HepG2 (cell line): ENCODE data around the gene TCOF1. TPM values are rescaled to one million over a fixed set of nuclear protein-coding genes. Genes with fewer than 3 reads are reported as not detected.

Experiments
- ATAC-seq: fragments of 200-7000 bp; cut with Tn5 transposase; 3 replicates; pipeline ENCODE4 v1.9.1; 2020; ENCODE audit warnings: mild to moderate bottlenecking, moderate library complexity
- BruUV-seq: library from RNA; stranded (reverse); fragments of 400-500 nt; replicated peaks from 2 replicates; lab custom pipeline; 2021; lab: Mats Ljungman, UMichigan
- CTCF ChIA-PET: fragments of 300-600 bp; formaldehyde crosslinking; extraction: SDS; loops from one replicate; lab custom pipeline; 2021; ENCODE audit warnings: low total read pairs, inconsistent platforms, low intra/inter-chr PET ratio; lab: Yijun Ruan, JAX
- POLR2A ChIA-PET: fragments of 350-600 bp; sonication (Branson Sonifier 250); formaldehyde crosslinking; loops from one replicate; lab custom pipeline; 2020; ENCODE audit warnings: antibody characterized with exemption, inconsistent platforms; lab: Yijun Ruan, JAX
- DNase-seq: peaks from one replicate; pipeline ENCODE4 v3.0.0-alpha.2; 2015; ENCODE audit warnings: low spot score
- FAIRE-seq: peaks from 3 replicates; lab custom pipeline; 2011; peaks lifted over from hg19 to GRCh38; lab: Jason Lieb, UNC
- H2AFZ ChIP-seq: one replicate; pipeline ENCODE4 v1.6.1; 2011; ENCODE audit warnings: low read length, inconsistent platforms
- H3K27ac ChIP-seq: fragments of 300-600 bp; 3 replicates; pipeline ENCODE4 v1.8.0; 2011; ENCODE audit warnings: mixed run types, mild to moderate bottlenecking, mixed read lengths, low read length, inconsistent platforms; ENCODE audit not compliant: insufficient read depth; ENCODE audit errors: extremely low read length
- H3K27me3 ChIP-seq, 2 experiments: fragments of 200-600 bp in 1 of 2; 2 replicates in 1 of 2; 3 replicates in 1 of 2; pipeline versions ENCODE4 v1.6.0 to v1.8.0; 2011; ENCODE audit warnings: low read length in 2 of 2, mild to moderate bottlenecking in 2 of 2, moderate library complexity in 2 of 2, inconsistent platforms in 1 of 2; ENCODE audit not compliant: insufficient read depth in 2 of 2, control insufficient read depth in 1 of 2
- H3K36me3 ChIP-seq, 2 experiments: fragments of 200-600 bp in 1 of 2; replicated peaks in 1 of 2; 2 replicates in 1 of 2; 3 replicates in 1 of 2; pipeline versions ENCODE4 v1.5.1 to v1.8.0; 2011; ENCODE audit warnings: low read length in 2 of 2, inconsistent platforms in 1 of 2; ENCODE audit not compliant: insufficient read depth in 2 of 2, control insufficient read depth in 1 of 2
- H3K4me1 ChIP-seq: 2 replicates; pipeline ENCODE4 v1.5.1; 2012; ENCODE audit warnings: low read length, inconsistent platforms; ENCODE audit not compliant: insufficient read depth
- H3K4me2 ChIP-seq: 2 replicates; pipeline ENCODE4 v1.6.0; 2011; ENCODE audit warnings: low read depth, low read length, inconsistent platforms
- H3K4me3 ChIP-seq, 3 experiments: fragments of 200-600 bp in 1 of 3; sonication (generic), shearing (Covaris generic) in 1 of 3; replicated peaks in 1 of 3; 2 replicates each; pipeline ENCODE4 v1.5.1; 2011 to 2016; ENCODE audit warnings: low read length in 3 of 3, inconsistent platforms in 2 of 3, low read depth in 2 of 3, mild to moderate bottlenecking in 2 of 3, control low read depth in 1 of 3, mixed read lengths in 1 of 3; ENCODE audit not compliant: insufficient read depth in 1 of 3
- H3K79me2 ChIP-seq: one replicate; pipeline ENCODE4 v1.6.1; 2011; ENCODE audit warnings: low read length, inconsistent platforms; ENCODE audit not compliant: insufficient read depth
- H3K9ac ChIP-seq: 2 replicates; pipeline ENCODE4 v1.6.0; 2011; ENCODE audit warnings: mild to moderate bottlenecking, low read depth, low read length, inconsistent platforms; ENCODE audit not compliant: insufficient read depth
- H3K9me3 ChIP-seq: 2 replicates; pipeline ENCODE4 v1.5.1; 2012; ENCODE audit warnings: mild to moderate bottlenecking, low read length
- H4K20me1 ChIP-seq: 2 replicates; pipeline ENCODE4 v1.6.0; 2011; ENCODE audit warnings: inconsistent platforms, mild to moderate bottlenecking, low read length, moderate library complexity; ENCODE audit not compliant: insufficient read depth
- AHR ChIP-seq: IDR thresholded peaks from 2 replicates; pipeline ENCODE4 v1.6.1; 2018; ENCODE audit warnings: missing genetic modification reagents, missing compliant biosample characterization
- BORCS8-MEF2B ChIP-seq: sonication (generic); formaldehyde crosslinking; IDR thresholded peaks from 2 replicates; pipeline ENCODE4 v1.8.0; 2022; ENCODE audit warnings: mild to moderate bottlenecking, missing genetic modification reagents
- CBX2 ChIP-seq, 2 experiments: fragments of 200-600 bp in 1 of 2; sonication (generic); formaldehyde crosslinking in 1 of 2; IDR thresholded peaks; 2 replicates each; pipeline versions ENCODE4 v1.7.0 to v1.8.1; 2018 to 2022; ENCODE audit warnings: low read depth in 2 of 2, low read length in 1 of 2, mild to moderate bottlenecking in 1 of 2, missing genetic modification reagents in 1 of 2
- NFKB2 ChIP-seq: sonication (generic); formaldehyde crosslinking; IDR thresholded peaks from 2 replicates; pipeline ENCODE4 v1.4.0; 2020; ENCODE audit warnings: missing genetic modification reagents, borderline replicate concordance
- REL ChIP-seq: sonication (generic); formaldehyde crosslinking; conservative IDR thresholded peaks from 2 replicates; pipeline ENCODE4 v1.8.0; 2022; ENCODE audit warnings: mild to moderate bottlenecking, missing genetic modification reagents, moderate library complexity
- SRY ChIP-seq: sonication (generic); formaldehyde crosslinking; IDR thresholded peaks from 2 replicates; pipeline ENCODE4 v1.8.0; 2022; ENCODE audit warnings: mild to moderate bottlenecking, missing genetic modification reagents
- ZEB1 ChIP-seq: IDR thresholded peaks from 2 replicates; pipeline ENCODE4 v1.6.1; 2012; ENCODE audit warnings: mild to moderate bottlenecking, low read depth, inconsistent platforms; ENCODE audit not compliant: insufficient replicate concordance
- ZNF180 ChIP-seq: sonication (generic); formaldehyde crosslinking; IDR thresholded peaks from 2 replicates; pipeline ENCODE4 v1.4.0; 2020; ENCODE audit warnings: low read depth, missing genetic modification reagents, borderline replicate concordance
- ZNF224 ChIP-seq: sonication (generic); formaldehyde crosslinking; IDR thresholded peaks from 2 replicates; pipeline ENCODE4 v1.5.0; 2020; ENCODE audit warnings: mild to moderate bottlenecking, missing genetic modification reagents
- ZNF382 ChIP-seq: sonication (generic); formaldehyde crosslinking; IDR thresholded peaks from 2 replicates; pipeline ENCODE4 v1.5.0; 2020; ENCODE audit warnings: missing genetic modification reagents, mild to moderate bottlenecking, borderline replicate concordance
- WGBS: methylation state at CpG from one replicate; pipeline ENCODE4 v1.1.6; 2017; ENCODE audit warnings: low lambda C conversion rate; 5-methylcytosine and 5-hydroxymethylcytosine counted together
- in situ Hi-C: cut with HindIII; loops from 2 replicates; pipeline ENCODE4 v1.10.0; 2017; ENCODE audit warnings: low pct_unique_long_range_greater_than_20kb; ENCODE audit not compliant: extremely low pct_ligation_motif_present
- intact Hi-C: fragments of 100-400 bp; cut with micrococcal nuclease; formaldehyde crosslinking; loops from one replicate; pipeline ENCODE4 v1.10.0; 2022; ENCODE audit not compliant: unreplicated experiment
- polyA plus RNA-seq, 8 experiments: library from polyadenylated mRNA; depleted of rRNA in 3 of 8; stranded (reverse) in 7 of 8; unstranded in 1 of 8; fragments of >200 nt; fragmentation: Illumina TruSeq in 4 of 8; extraction: Trizol in 4 of 8; gene quantifications; 2 replicates each; pipeline versions ENCODE4 v1.2.1 to v1.2.3, GENCODE V29; 2011 to 2016; ENCODE audit warnings: low read depth in 4 of 8, missing spikeins in 1 of 8, mixed read lengths in 1 of 8; ENCODE audit not compliant: insufficient read depth in 1 of 8
- total RNA-seq, 5 experiments: library from RNA; depleted of rRNA; stranded (reverse); fragments of >200 nt; fragmentation: Illumina TruSeq; extraction: Trizol; gene quantifications; 2 replicates each; pipeline ENCODE4 v1.2.3, GENCODE V29; 2016; ENCODE audit warnings: low read depth in 1 of 5
- TF ChIP-seq, protein P1 (sequence below): sonication (generic); formaldehyde crosslinking; IDR thresholded peaks from 2 replicates; pipeline ENCODE4 v1.8.1; 2023; ENCODE audit warnings: mild to moderate bottlenecking, moderate library complexity, missing genetic modification reagents
- TF ChIP-seq, protein P2 (sequence below): sonication (generic); formaldehyde crosslinking; IDR thresholded peaks from 2 replicates; pipeline ENCODE4 v1.5.0; 2020; ENCODE audit warnings: missing genetic modification reagents
- TF ChIP-seq, protein P3 (sequence below): sonication (generic); formaldehyde crosslinking; IDR thresholded peaks from 2 replicates; pipeline ENCODE4 v1.4.0; 2020; ENCODE audit warnings: mild to moderate bottlenecking, missing genetic modification reagents
- TF ChIP-seq, protein P4 (sequence below): sonication (generic); formaldehyde crosslinking; IDR thresholded peaks from 2 replicates; pipeline ENCODE4 v1.4.0; 2020; ENCODE audit warnings: mild to moderate bottlenecking, missing genetic modification reagents
- TF ChIP-seq, protein P5 (sequence below): sonication (generic); formaldehyde crosslinking; IDR thresholded peaks from 2 replicates; pipeline ENCODE4 v1.4.0; 2020; ENCODE audit warnings: missing genetic modification reagents

Gene TCOF1
- total and polyA plus RNA-seq, 2 of the 13 experiments (the other 11 are each of a cell fraction or from before 2014, with no cell fraction given) = 10.1 to 41.6 TPM

DNA sequence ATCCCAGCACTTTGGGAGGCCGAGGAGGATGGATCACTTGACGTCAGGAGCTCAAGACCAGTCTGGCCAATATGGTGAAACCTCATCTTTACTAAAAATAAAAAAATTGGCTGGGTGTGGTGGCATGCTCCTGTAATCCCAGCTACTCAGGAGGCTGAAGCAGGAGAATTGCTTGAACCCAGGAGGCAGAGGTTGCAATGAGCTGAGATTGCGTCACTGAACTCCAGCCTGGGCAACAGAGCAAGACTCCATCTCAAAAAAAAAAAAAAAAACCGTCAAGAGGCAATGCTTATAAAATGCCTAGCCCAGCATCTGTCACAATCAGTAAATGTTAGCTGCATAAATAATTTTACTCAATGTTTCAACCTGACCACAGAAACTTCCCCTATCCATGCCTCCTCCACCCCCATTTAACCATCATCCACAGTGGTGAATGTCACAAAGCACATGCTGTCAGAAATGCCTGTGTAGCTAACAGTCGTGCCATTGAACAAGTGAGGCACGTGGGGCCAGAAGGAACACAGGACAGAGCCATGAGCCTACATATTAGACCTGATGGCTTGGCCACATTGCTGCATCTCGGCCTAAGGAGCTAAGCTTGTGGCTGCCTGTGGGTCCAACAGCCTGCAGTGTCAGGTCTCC, 16.8 kb upstream of the TCOF1 start:
- intact Hi-C loops (no loop called here), in situ Hi-C loops (no loop called here)
- Histone ChIP-seq H3K4me1 (peaks cover 26% of the 10 kb centered on the region), H4K20me1 (no peaks in the 10 kb centered on the region), H3K79me2 (no peaks in the 10 kb centered on the region), H3K4me3 (no peak overlapping the region), H3K27ac (no peak overlapping the region), H3K27me3 (peaks cover 3 to 9% of the 10 kb centered on the region in 2 experiments; a peak in 2 of 5 replicates), H3K36me3 (no peaks in the 10 kb centered on the region), H3K4me2 (no peak overlapping the region), H3K9ac (no peak overlapping the region), H2AFZ (no peak overlapping the region), H3K9me3 (no peaks in the 10 kb centered on the region)
- WGBS = 40% methylated on average over 7 of the region's 7 CpGs
- ATAC-seq (no peak), DNase-seq (no peak), FAIRE-seq (no peak)
- no TSS peak for BruUV-seq
- ChIA-PET CTCF (no interaction called here), POLR2A (no interaction called here)
- TF ChIP-seq, protein P1, sequence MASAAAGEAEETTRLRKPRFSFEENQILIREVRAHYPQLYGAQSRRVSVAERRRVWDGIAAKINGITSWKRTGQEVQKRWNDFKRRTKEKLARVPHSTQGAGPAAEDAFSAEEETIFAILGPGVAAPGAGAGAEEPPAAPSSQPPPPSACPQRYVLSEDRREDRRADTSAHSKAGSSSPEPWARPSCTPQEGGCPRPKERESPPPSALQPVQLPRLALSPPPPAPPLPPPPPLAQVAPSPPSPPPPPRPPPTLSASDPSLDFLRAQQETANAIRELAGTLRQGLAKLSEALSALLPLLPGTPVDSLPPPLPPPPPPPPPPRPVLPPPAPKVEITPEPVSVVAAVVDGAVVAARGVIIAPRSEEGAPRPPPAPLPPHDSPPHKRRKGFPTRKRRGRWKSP (CRISPR knock-in tag) = no peak
- TF ChIP-seq NFKB2 (CRISPR knock-in tag) (no peak), SRY (CRISPR knock-in tag) (no peak), ZNF180 (CRISPR knock-in tag) (no peak), ZNF224 (CRISPR knock-in tag) (no peak), ZNF382 (CRISPR knock-in tag) (no peak), REL (CRISPR knock-in tag) (no peak), CBX2 (IDR thresholded peaks at IDR 0.05; ENCODE audit: low read depth, low read length) (no peak), CBX2 (CRISPR knock-in tag; IDR thresholded peaks at IDR 0.05; ENCODE audit: low read depth) (no peak), AHR (no peak), BORCS8-MEF2B (CRISPR knock-in tag) (no peak), ZEB1 (no peak)
- TF ChIP-seq, protein P2, sequence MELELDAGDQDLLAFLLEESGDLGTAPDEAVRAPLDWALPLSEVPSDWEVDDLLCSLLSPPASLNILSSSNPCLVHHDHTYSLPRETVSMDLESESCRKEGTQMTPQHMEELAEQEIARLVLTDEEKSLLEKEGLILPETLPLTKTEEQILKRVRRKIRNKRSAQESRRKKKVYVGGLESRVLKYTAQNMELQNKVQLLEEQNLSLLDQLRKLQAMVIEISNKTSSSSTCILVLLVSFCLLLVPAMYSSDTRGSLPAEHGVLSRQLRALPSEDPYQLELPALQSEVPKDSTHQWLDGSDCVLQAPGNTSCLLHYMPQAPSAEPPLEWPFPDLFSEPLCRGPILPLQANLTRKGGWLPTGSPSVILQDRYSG = no peak
- TF ChIP-seq, protein P3, sequence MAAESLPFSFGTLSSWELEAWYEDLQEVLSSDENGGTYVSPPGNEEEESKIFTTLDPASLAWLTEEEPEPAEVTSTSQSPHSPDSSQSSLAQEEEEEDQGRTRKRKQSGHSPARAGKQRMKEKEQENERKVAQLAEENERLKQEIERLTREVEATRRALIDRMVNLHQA = no peak
- TF ChIP-seq, protein P4, sequence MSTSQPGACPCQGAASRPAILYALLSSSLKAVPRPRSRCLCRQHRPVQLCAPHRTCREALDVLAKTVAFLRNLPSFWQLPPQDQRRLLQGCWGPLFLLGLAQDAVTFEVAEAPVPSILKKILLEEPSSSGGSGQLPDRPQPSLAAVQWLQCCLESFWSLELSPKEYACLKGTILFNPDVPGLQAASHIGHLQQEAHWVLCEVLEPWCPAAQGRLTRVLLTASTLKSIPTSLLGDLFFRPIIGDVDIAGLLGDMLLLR = no peak
- TF ChIP-seq, protein P5, sequence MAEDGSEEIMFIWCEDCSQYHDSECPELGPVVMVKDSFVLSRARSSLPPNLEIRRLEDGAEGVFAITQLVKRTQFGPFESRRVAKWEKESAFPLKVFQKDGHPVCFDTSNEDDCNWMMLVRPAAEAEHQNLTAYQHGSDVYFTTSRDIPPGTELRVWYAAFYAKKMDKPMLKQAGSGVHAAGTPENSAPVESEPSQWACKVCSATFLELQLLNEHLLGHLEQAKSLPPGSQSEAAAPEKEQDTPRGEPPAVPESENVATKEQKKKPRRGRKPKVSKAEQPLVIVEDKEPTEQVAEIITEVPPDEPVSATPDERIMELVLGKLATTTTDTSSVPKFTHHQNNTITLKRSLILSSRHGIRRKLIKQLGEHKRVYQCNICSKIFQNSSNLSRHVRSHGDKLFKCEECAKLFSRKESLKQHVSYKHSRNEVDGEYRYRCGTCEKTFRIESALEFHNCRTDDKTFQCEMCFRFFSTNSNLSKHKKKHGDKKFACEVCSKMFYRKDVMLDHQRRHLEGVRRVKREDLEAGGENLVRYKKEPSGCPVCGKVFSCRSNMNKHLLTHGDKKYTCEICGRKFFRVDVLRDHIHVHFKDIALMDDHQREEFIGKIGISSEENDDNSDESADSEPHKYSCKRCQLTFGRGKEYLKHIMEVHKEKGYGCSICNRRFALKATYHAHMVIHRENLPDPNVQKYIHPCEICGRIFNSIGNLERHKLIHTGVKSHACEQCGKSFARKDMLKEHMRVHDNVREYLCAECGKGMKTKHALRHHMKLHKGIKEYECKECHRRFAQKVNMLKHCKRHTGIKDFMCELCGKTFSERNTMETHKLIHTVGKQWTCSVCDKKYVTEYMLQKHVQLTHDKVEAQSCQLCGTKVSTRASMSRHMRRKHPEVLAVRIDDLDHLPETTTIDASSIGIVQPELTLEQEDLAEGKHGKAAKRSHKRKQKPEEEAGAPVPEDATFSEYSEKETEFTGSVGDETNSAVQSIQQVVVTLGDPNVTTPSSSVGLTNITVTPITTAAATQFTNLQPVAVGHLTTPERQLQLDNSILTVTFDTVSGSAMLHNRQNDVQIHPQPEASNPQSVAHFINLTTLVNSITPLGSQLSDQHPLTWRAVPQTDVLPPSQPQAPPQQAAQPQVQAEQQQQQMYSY (CRISPR knock-in tag) = no peak
